Activated CD4-positive, alpha-beta memory T cell treated with anti-CD3 and anti-CD28 coated beads, Interleukin-2, amount 10 ng/mL, durations not matched to agents 7 days and 5 days (primary cell): Measurements from ENCODE around the gene GRIP1. TPM values are rescaled to one million over a fixed set of nuclear protein-coding genes. Genes with fewer than 3 reads are reported as not detected.

Experiments
- CTCF ChIA-PET: fragments of 350-600 bp; sonication (Branson Sonifier 250); formaldehyde crosslinking; loops from one replicate; lab custom pipeline; 2021; ENCODE audit warnings: antibody characterized with exemption, inconsistent platforms; lab: Charles Lee
- POLR2A ChIA-PET: fragments of 350-600 bp; sonication (Branson Sonifier 250); formaldehyde crosslinking; loops from one replicate; lab custom pipeline; 2021; ENCODE audit warnings: antibody characterized with exemption; lab: Charles Lee
- DNase-seq: peaks from one replicate; pipeline ENCODE4 v3.0.0-alpha.2; 2020
- H3K27ac Mint-ChIP-seq: one replicate; pipeline ENCODE4 v1.8.0; 2021; ENCODE audit warnings: mild to moderate bottlenecking, mixed read lengths
- H3K27me3 Mint-ChIP-seq: one replicate; pipeline ENCODE4 v1.8.0; 2021; ENCODE audit warnings: mixed read lengths
- H3K36me3 Mint-ChIP-seq: one replicate; pipeline ENCODE4 v1.8.0; 2021; ENCODE audit warnings: low read depth, mixed read lengths
- H3K4me1 Mint-ChIP-seq: one replicate; pipeline ENCODE4 v1.8.0; 2021; ENCODE audit warnings: mixed read lengths
- H3K4me3 Mint-ChIP-seq: one replicate; pipeline ENCODE4 v1.8.0; 2021; ENCODE audit warnings: mild to moderate bottlenecking, mixed read lengths
- H3K9me3 Mint-ChIP-seq: one replicate; pipeline ENCODE4 v1.8.0; 2021; ENCODE audit warnings: mixed read lengths
- total RNA-seq, 2 experiments: library from RNA; stranded (reverse); gene quantifications; one replicate each; pipeline ENCODE4 v1.2.3, GENCODE V29; 2021

GRIP1 gene
- total RNA-seq, 2 experiments from 2014 or later = 0.18 to 0.35 TPM

DNA sequence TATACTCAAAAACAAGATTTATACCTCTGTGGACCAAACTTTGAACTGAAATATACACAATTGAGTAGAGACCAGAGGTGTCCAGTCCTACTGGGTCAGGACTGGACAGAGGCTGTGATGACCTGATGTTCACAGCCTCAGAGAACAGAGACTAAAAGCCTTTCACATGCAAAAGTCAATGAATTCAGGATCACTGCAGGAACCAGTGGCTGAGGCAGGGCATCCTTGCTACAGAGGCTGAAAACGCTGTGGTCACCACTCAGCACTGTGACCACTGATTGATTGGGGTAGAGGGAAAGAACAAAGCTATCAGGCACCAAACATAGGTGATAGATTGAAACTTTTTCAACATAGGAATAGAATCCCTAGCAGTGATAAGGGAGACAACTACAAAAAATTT lies 25.1 kb downstream of the GRIP1 start:
- H3K27me3 Mint-ChIP-seq = peaks cover 13% of the 10 kb centered on the region
- H3K9me3 Mint-ChIP-seq = no peaks in the 10 kb centered on the region
- POLR2A ChIA-PET = no interaction called here
- no peaks in the 10 kb centered on the region for H3K36me3 Mint-ChIP-seq
- DNase-seq = no peak
- CTCF ChIA-PET = no interaction called here
- H3K4me3 Mint-ChIP-seq = no peak overlapping the region
- H3K27ac Mint-ChIP-seq = no peak overlapping the region
- H3K4me1 Mint-ChIP-seq = no peaks in the 10 kb centered on the region

DNA sequence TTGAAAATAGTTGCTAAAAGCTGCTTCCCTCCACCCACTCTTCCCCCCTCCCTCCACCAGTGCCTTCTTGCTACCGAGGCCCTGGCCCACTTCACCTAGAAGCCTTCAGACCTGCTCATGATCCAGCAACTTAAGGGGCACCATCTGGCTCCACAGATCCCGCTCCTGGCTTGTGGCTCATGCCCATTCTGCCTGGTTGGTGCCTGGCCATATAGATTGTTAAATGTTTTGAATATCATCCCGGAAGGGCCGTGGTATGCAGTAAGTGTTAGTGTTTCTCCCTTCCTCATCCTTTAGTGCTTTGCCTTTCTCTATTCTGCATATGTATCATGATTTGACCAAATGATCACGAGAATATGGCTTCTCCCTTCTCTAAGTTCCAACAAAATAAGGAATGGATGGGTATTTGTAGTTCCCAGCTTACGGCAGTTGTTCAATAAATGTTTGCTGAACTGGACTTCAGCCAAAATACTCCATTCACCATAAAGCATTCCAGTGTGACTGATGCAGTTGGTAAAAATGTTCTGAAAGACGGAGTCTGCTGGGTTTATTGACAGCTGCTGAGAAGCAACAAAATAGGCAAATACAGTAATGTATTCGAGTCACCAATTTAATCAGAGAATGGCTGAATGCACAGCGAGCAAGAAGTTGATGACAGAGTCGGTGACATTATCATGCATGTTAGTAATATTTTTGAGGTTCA lies 30.7 kb downstream of the GRIP1 start:
- CTCF ChIA-PET = no interaction called here
- Mint-ChIP-seq H3K27ac (no peak overlapping the region), H3K4me3 (no peak overlapping the region), H3K27me3 (no peaks in the 10 kb centered on the region), H3K4me1 (no peaks in the 10 kb centered on the region), H3K9me3 (no peaks in the 10 kb centered on the region), H3K36me3 (no peaks in the 10 kb centered on the region)
- DNase-seq = no peak
- POLR2A ChIA-PET = no interaction called here

DNA sequence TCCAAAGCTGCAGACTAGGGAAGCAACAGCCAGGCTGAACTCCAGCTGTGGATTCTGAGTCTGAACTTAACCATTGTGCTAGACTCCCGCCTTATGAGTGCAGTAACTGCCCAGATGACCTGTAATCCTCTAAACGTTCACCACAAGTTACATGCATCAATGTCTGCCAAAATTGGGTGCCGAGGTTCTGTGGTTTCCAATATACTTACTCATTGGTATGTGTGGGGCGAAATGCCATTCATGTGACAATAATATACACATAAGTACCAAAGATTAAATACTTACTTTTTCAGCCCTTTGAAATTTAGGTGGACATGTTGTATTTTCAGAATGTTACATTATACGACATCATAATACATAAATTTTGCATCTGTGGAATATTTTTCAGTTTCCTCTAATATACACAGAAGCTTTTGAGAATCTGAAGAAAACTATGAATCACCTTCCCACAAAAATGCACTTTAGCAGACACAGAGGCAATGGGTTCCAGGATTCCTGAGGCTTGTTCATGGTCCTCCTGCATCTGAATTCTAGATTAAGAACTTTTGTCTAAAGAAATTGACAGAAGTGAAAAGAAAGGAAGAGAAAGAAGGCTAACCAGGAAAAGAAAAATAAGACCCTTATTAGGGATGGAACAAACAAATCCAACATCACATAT lies 31.7 kb downstream of the GRIP1 start:
- CTCF ChIA-PET = no interaction called here
- Mint-ChIP-seq H3K9me3 (no peaks in the 10 kb centered on the region), H3K27me3 (no peaks in the 10 kb centered on the region), H3K4me1 (no peaks in the 10 kb centered on the region), H3K36me3 (no peaks in the 10 kb centered on the region), H3K4me3 (no peak overlapping the region), H3K27ac (no peak overlapping the region)
- no peak for DNase-seq
- POLR2A ChIA-PET = no interaction called here

DNA sequence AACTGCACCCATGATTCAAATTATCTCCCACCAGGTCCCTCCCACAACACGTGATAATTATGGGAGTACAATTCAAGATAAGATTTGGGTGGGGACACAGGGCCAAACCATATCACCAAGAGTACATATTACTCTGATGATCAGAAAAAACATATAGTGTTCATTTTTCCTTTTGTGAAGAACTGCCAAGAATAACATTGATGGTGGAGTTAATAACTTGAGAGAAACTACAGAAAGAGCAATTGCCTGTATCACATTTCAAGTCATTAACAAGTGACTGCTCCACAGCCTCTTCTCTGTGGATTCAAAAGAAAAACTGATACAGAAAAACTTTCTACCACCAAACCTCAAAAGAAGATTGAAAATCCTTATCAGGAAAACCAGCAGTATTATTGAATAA lies 34.7 kb downstream of the GRIP1 start:
- H3K27me3 Mint-ChIP-seq = peaks cover 4% of the 10 kb centered on the region
- H3K36me3 Mint-ChIP-seq = no peaks in the 10 kb centered on the region
- no peaks in the 10 kb centered on the region for H3K9me3 Mint-ChIP-seq
- CTCF ChIA-PET = no interaction called here
- no peak overlapping the region for H3K4me3 Mint-ChIP-seq
- POLR2A ChIA-PET = no interaction called here
- DNase-seq = no peak
- H3K27ac Mint-ChIP-seq = no peak overlapping the region
- no peaks in the 10 kb centered on the region for H3K4me1 Mint-ChIP-seq

DNA sequence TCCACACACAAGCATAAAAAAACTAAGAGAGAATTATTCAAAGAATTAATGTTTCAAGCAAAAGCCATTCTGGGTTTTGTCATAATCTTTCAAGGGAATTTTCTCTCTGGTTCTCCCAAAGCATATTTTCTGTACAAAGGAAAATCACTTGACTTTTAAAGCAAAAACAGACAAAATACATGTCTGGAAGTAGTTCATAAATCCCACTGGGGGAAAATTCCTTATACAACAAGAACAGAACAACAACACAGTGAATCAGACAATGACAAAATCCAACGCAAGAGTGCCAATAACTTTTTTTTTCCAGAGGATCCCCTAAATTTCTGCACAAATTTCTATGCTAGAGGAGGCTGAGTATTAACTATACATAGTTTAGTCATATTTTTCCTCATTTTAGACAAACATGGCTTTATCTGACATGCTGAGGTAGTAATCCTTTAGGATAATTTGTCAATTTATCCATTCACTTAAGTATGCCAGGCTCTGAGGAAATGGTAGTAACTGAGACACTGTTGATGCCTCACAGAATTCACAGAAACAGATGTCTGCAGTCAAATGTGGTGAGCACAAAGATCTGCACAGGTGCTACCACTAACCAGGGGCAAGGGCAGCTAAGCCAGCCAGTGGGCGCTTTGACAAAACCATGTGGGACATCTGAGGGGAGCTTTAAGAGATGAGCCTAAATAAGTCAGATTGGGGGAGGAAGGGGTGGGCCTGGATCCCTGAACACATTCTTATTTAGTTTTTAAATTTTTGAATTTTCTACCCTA lies 38.0 kb downstream of the GRIP1 start:
- H3K36me3 Mint-ChIP-seq = no peaks in the 10 kb centered on the region
- ChIA-PET CTCF (no interaction called here), POLR2A (no interaction called here)
- H3K9me3 Mint-ChIP-seq = no peaks in the 10 kb centered on the region
- H3K27ac Mint-ChIP-seq = no peak overlapping the region
- no peaks in the 10 kb centered on the region for H3K4me1 Mint-ChIP-seq
- no peak overlapping the region for H3K4me3 Mint-ChIP-seq
- no peak for DNase-seq
- peaks cover 6% of the 10 kb centered on the region for H3K27me3 Mint-ChIP-seq

DNA sequence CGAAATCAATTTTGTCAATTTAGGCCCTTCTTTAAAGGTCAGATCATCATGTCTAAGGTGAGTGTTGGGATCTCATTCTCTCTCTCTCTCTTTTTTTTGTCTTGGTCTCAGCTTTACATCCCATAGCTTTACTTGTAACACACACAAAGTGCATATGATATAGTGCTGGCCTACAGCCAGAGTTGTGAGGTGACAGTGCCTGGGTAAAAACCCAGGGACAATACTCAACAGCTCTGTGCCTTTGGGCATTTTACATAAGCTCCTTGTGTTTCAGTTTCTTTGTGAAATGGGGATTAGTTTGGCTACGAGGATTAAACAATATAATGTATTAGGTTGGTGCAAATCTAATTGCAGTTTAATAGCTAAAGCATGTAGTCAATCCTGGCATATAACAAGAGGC lies 40.2 kb downstream of the GRIP1 start:
- Mint-ChIP-seq H3K27me3 (peaks cover 6% of the 10 kb centered on the region), H3K4me3 (no peak overlapping the region), H3K27ac (no peak overlapping the region), H3K4me1 (no peaks in the 10 kb centered on the region), H3K9me3 (no peaks in the 10 kb centered on the region), H3K36me3 (no peaks in the 10 kb centered on the region)
- DNase-seq = no peak
- ChIA-PET POLR2A (no interaction called here), CTCF (no interaction called here)

DNA sequence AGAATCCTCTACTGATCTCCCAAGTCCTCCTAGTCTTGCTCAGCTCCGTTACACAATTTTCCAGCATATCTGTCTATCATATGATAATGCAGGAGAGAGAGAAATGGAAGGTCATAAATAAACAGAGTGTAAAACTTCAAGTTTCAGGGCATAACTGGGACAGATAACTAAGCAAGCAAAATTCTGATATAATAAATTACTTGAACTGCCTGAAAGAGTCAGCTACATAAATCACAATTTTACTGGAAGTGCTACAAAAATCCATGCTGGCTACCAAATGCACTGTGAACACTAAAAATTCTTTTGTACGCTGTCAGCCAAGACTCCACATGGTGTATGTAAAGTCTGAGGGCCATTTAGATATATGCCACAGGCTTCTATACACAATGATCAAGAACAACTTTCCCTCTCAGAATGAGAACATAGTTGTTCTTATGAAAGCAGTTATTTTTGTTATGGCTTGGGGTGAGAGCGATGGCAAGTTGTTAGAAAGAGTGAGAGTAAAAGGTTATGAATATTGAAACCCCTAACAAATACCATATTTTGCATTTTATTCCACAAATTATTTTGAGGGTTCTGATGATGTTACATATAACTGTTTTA lies 41.1 kb downstream of the GRIP1 start:
- H3K4me1 Mint-ChIP-seq = no peaks in the 10 kb centered on the region
- ChIA-PET CTCF (no interaction called here), POLR2A (no interaction called here)
- no peaks in the 10 kb centered on the region for H3K36me3 Mint-ChIP-seq
- no peak overlapping the region for H3K27ac Mint-ChIP-seq
- H3K27me3 Mint-ChIP-seq = peaks cover 8% of the 10 kb centered on the region
- no peaks in the 10 kb centered on the region for H3K9me3 Mint-ChIP-seq
- no peak for DNase-seq
- no peak overlapping the region for H3K4me3 Mint-ChIP-seq

DNA sequence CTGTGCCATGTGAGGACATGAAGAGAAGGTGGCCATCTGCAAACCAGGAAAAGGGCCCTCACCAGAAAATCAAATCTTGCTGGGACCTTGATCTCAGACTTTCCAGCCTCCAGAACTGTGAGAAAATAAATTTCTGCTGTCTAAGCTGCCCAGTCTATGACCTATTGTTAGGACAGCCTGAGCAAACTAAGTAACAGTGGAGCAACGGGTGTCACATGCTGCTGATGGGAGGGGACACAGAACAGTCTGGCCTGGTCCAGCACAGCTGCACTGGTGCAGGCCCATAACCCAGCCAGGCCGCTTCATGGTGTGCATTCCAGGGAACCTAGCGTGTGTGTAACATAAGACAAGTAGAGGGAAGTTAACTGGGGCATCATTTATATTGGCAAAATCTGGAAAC lies 42.1 kb downstream of the GRIP1 start:
- Mint-ChIP-seq H3K27ac (no peak overlapping the region), H3K9me3 (no peaks in the 10 kb centered on the region), H3K36me3 (no peaks in the 10 kb centered on the region), H3K4me1 (no peaks in the 10 kb centered on the region), H3K27me3 (peaks cover 8% of the 10 kb centered on the region), H3K4me3 (no peak overlapping the region)
- ChIA-PET POLR2A (no interaction called here), CTCF (no interaction called here)
- DNase-seq = no peak

DNA sequence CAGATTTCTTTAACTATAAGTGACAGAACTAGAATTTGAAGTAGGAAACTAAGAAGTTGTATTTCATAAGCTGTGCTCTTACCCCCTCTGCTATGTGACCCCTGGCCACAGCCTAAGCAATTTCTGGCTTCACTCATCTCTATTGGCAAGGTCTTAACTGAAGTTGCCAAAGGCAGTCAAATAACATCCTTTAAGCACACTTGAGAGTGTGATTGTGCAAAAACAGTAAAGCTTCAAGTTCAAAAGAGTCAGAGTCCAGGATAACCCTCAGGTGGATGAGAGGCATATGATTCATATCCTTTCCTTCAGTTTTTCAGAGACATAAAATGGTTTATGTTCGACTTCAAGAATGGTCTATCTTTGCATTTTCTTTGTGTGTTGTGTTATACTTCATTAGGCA lies 45.2 kb downstream of the GRIP1 start:
- DNase-seq = no peak
- H3K27me3 Mint-ChIP-seq = peaks cover 3% of the 10 kb centered on the region
- H3K4me3 Mint-ChIP-seq = no peak overlapping the region
- H3K4me1 Mint-ChIP-seq = no peaks in the 10 kb centered on the region
- no peaks in the 10 kb centered on the region for H3K36me3 Mint-ChIP-seq
- no peaks in the 10 kb centered on the region for H3K9me3 Mint-ChIP-seq
- POLR2A ChIA-PET = no interaction called here
- H3K27ac Mint-ChIP-seq = no peak overlapping the region
- CTCF ChIA-PET = no interaction called here

DNA sequence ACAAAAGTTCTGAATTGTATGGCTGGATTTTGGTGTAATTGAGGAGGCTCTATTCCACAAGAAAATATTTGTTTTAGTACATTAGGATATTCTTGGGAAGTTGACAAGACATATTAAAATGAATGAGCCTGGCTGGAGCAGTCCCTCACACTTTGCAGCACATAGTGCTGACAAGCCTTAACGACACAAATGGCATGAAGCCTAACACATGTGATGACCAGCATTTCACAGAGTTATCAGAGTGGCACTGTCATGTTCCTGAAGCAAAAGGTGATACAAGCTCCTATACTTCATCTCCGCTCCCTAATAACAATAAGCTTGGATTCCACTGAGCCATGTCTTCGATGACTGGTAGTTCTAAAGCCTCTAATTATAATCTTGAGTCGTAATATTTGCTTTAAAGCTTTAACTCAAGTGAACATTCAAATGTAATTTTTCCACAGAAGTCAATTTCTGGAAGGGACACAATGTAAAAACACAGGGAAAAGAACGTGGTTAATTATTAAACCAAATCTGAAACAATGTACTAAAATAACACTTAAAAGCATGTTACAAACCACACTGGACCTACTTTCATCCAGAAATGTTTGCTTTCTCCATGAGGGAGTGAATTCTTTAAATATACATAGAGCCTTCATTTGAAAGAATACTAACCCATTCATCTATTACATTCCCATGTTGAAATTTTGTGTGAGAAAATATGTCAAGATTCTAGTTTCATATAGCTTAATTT lies 49.6 kb downstream of the GRIP1 start:
- Mint-ChIP-seq H3K36me3 (no peaks in the 10 kb centered on the region), H3K9me3 (no peaks in the 10 kb centered on the region), H3K27me3 (peaks cover 3% of the 10 kb centered on the region), H3K4me3 (no peak overlapping the region), H3K27ac (no peak overlapping the region), H3K4me1 (no peaks in the 10 kb centered on the region)
- no peak for DNase-seq
- ChIA-PET POLR2A (no interaction called here), CTCF (no interaction called here)

DNA sequence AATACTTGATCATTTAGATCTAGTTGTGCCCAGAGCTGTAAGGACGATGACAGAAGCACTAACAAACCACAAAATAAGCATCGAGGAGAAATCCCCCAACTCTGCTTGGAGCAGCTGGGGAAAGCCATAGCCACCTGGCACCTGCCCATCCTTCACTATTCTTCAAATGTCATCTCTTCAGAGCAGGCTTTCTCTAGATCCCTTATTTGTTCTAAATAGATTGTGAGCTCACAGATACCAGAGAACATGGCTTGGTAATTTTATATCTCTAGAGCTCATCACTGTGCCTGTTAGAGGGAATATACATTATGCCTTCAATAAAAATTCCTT lies 50.9 kb downstream of the GRIP1 start:
- DNase-seq = no peak
- Mint-ChIP-seq H3K4me1 (no peaks in the 10 kb centered on the region), H3K4me3 (no peak overlapping the region), H3K27ac (no peak overlapping the region), H3K27me3 (peaks cover 1% of the 10 kb centered on the region), H3K36me3 (no peaks in the 10 kb centered on the region), H3K9me3 (no peaks in the 10 kb centered on the region)
- CTCF ChIA-PET = no interaction called here
- POLR2A ChIA-PET = no interaction called here

DNA sequence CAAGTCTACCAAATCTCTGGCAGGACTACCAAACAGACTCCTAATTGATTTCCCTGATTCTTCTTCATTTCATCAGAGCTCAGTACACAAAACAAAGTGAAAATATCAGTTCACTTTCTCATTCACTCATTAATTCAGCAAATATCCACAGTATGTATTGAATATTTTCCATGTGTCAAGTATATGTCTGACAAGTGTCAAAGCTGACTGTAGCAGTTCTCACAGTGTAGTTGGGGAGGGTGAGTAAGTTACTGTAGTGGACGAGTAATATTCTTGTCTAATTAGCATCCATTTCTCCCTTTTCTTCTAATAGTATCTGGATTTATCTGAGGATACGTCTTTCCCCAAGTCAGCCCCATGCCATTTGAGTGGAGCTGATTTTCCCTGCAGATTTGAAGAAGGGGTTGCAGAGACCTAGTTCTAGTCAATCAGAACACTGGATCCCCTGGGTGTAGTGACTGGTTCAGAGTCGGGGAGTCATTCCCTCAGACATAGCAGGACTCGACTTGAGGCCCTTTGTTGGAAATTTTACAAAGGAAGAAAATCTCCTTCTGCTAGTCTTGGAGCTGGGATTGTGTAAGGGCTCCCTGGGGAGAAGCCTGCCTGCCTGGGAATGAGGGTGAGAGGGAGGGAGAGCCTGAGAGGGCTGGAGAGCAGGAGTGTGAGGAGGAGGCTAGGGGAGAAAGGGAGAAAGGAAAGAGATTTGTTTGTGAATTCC lies 51.4 kb downstream of the GRIP1 start:
- Mint-ChIP-seq H3K4me1 (no peaks in the 10 kb centered on the region), H3K36me3 (no peaks in the 10 kb centered on the region), H3K27me3 (peaks cover 4% of the 10 kb centered on the region), H3K27ac (no peak overlapping the region), H3K4me3 (no peak overlapping the region), H3K9me3 (no peaks in the 10 kb centered on the region)
- CTCF ChIA-PET = no interaction called here
- POLR2A ChIA-PET = no interaction called here
- no peak for DNase-seq
